NCI-H1092 (cell line): ENCODE data around the gene ABHD12.
"Not testable (repeated sequence)": the region's sequence is repeated elsewhere in the genome, so short reads cannot be mapped to it uniquely, and the experiment has no call there.

Source experiments
- DNase-seq: peaks from one replicate; lab custom pipeline; 2025; lab: John Stamatoyannopoulos, UW

ABHD12 gene

GRCh38 chr20:25353747-25354705 is 36.6 kb downstream of the ABHD12 start:
- no peak for DNase-seq

GRCh38 chr20:25353353-25353746 is 37.3 kb downstream of the ABHD12 start:
- no peak for DNase-seq

GRCh38 chr20:25352746-25353145 is 37.9 kb downstream of the ABHD12 start:
- DNase-seq: no peak

DNA sequence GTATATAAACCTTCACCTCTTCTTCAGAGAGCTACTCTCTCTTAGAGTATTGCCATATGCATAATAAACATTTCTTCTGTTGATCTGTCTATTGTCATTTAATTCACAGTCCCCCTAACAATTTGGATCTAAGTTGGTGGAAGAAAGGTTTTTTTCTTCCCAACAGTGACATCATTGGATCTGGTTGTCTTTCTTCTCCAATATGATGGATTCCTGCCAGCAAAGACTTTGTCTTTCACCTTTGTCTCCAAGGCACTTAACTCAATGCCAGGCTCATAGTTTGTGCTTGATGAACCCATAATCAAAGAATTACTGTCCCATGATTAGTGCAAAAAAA is 39.6 kb downstream of the ABHD12 start:
- no peak for DNase-seq

- no peak for DNase-seq
Observed at GRCh38 chr20:25346349-25346748, 44.3 kb downstream of the ABHD12 start.

- DNase-seq: no peak
Observed at GRCh38 chr20:25345721-25346120, 44.9 kb downstream of the ABHD12 start.

- no peak for DNase-seq
Observed at GRCh38 chr20:25344634-25345033, 46.0 kb downstream of the ABHD12 start.

DNA sequence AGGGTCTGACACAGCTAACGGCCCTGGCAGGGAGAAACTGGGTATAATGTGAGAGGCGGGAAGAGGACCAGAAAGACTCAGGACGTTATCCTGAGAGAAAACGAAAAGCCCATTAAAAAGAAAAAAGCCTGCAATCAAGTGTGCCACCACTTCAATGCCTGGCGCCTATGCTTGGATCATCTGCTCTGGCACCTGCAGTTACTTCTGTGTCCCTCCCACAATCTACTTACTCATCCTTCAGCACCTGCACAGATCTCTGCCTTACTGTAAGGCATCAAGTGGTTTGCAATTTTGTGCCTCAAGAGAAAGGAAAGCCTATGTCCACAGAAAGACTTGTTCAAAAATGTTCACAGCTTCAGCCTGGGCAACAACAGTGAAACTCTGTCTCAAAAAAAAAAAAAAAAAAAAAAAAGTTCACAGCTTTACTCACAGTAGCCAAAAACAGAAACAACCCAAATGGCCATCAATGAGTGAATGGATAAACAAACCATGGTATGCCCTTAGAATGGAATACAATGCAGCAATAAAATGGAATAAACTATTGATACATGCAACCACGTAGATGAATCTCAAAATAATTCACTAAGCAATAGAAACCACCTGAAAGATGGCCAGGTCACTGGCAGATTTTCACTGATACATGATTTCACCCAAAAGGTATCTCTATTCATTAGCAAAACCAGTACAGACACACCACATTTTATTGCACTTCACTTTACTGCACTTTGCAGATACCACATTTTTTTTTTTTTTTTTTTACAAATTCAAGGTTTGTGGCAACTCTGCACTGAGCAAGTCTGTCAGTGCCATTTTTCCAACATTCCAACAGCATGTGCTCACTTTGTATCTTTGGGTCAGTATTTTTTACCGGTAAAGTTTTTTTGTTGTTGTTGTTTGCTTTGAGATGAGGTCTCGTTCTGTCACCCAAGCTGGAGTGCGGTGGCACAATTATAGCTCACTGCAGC is 48.6 kb downstream of the ABHD12 start:
- no peak for DNase-seq

- no peak for DNase-seq
Observed at GRCh38 chr20:25340380-25340779, 50.3 kb downstream of the ABHD12 start.

GRCh38 chr20:25339608-25340007 is 51.0 kb downstream of the ABHD12 start:
- no peak for DNase-seq

DNA sequence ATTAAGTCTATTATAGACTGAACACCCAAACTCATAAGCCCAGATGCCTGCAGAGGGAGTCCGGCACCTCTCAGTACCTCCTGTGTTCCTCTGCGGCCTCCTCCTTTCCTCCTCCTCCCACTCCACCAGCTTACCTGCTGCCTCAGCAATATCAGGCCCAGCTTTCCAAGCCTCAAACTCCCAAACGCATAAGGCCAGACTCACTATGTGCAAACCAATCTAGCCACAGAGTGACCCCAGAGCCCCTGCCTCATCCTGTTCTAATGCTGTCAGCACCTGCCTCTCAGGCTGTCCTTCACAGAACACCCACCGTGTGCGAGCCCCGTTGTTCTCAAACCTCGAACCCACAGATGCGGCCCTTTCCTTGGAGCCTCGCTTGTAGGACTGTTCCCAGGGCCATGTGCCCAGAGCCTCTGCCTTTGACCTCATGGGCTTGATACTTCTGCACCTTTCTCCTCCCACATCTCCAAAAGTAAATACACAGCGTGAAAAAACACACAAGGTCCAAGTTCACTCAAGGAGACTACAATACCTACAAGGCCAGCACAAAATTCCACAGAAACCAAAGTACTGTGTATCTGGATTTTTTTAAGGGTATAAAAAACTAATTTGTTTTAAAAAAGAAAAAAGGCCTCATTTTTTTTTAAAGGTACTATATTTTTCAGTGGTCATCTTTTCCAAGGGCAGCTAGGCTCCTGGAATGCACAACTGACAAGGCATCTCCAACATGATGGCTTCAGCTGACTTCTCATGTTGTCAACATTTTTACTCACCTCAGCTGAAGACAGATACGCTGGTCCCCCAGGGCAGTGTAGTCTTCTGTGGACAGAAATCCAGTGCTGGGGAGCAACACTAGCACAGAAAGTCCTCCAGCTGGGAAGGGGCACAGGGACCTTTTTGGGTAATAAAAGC is 52.3 kb downstream of the ABHD12 start:
- no peak for DNase-seq

GRCh38 chr20:25336561-25337422 is 53.8 kb downstream of the ABHD12 start:
- DNase-seq: no peak

GRCh38 chr20:25334972-25335371 is 55.7 kb downstream of the ABHD12 start:
- DNase-seq: not testable (repeated sequence)

DNA sequence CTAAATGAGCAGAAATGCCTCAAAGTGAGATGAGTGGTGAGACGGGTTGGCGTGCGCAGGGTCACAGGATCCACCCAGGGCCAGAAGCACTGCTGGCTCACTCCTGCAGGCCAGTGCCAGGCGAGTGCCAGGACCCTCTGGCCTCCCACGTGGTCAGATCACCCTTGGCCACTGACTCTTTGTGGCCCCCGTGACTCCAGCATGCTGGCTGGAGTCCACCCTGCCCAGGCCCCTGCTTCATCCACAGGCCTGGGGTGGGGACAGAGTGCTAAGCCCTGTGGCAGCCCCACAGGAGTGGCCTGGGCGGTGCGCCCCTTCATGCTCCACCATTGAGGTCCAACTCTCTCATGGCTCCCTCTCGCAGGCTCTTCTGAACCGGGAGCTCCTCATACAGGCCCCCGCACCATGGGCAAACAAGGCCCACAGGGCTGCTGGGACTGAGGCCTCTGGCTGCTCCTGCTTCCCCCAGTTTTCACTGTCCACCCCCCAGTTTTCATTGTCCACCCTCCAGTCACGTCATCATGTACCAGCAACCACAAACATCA is 61.6 kb downstream of the ABHD12 start:
- no peak for DNase-seq

- DNase-seq: no peak
Observed at GRCh38 chr20:25327521-25328235, 63.0 kb downstream of the ABHD12 start.

DNA sequence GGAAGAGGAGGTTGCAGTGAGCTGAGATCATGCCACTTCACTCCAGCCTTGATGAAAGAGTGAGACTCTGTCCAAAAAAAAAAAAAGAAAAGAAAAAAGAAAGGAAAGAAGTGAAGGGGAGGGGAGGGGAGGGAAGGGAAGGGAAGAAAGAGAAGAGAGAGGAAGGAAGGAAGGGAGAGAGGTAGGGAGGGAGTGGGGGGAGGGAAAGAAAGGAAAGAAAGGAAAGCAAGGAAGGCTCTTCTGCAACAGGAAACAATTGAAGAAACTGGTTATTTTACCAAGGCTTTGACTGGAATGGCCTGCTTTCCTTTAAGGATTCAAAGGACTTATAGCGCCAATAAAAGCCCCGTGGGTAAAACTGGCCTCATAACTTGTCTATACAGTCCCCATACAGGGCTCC is 64.6 kb downstream of the ABHD12 start:
- DNase-seq: no peak

- DNase-seq: no peak
Observed at GRCh38 chr20:25325073-25325472, 65.6 kb downstream of the ABHD12 start.

GRCh38 chr20:25324412-25324811 is 66.2 kb downstream of the ABHD12 start:
- DNase-seq: no peak

DNA sequence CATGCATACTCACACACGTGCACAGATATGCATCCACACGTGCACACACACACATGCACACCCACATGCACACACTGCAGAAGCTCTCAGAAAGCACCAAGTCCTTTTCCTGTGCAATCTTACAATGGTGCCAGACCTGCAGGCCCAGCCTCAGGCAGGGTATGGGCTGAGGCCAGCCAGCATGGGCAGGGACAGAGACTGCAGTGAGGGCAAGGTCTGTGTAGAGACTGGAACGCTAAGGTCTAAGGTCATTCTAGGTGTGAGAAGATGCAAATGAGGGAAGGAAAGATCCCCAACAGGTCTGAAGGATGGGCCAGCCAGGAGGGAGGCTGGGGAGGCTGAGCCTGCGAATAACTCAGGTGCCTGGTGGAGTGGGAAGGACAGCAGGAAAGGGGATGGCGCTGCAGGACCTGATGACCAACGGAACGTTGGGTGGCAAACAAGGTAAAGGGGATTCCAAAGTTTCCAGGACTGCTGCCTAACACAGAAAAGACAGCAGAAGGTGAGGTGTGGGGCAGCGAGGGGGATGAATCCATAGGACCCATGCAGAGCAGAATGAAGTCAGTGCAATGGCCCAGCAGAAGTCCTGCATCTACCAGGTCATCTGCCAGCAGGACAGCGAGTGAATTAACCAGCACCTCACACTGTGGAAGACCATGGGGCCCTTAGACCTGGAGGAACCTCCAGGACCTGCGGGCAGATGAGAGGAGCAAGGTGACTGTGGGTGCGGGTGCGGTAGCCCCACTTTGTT is 67.0 kb downstream of the ABHD12 start:
- DNase-seq: no peak
